ENCODE results near the gene GC. TPM values are rescaled to one million over a fixed set of nuclear protein-coding genes. Genes with fewer than 3 reads are reported as not detected.

The GC gene
- total and polyA plus RNA-seq, 9 of the 15 experiments (the other 6 are each of a cell fraction or from before 2014, with no cell fraction given) = 0.44 TPM; not detected in 8

DNA sequence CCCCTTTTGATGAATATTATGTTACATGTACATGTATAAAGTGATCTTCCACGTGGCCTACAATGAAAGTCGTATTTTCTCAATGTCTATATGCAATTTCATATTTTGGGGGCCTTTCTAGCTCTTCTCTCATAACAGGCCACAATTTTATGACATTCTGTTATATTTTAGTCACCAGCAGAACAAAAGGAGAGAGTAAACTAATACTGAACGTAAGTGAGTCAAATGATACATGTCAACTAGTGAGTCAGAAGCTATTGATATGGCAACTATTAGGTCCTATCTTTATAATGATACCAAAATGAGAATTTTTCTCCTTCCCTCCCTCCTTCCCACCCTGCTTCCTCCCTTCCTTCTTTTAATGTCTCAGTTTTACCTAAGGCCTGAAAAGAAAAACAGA, 14.4 kb downstream of the GC start (continued):
- TF ChIP-seq, protein P1, sequence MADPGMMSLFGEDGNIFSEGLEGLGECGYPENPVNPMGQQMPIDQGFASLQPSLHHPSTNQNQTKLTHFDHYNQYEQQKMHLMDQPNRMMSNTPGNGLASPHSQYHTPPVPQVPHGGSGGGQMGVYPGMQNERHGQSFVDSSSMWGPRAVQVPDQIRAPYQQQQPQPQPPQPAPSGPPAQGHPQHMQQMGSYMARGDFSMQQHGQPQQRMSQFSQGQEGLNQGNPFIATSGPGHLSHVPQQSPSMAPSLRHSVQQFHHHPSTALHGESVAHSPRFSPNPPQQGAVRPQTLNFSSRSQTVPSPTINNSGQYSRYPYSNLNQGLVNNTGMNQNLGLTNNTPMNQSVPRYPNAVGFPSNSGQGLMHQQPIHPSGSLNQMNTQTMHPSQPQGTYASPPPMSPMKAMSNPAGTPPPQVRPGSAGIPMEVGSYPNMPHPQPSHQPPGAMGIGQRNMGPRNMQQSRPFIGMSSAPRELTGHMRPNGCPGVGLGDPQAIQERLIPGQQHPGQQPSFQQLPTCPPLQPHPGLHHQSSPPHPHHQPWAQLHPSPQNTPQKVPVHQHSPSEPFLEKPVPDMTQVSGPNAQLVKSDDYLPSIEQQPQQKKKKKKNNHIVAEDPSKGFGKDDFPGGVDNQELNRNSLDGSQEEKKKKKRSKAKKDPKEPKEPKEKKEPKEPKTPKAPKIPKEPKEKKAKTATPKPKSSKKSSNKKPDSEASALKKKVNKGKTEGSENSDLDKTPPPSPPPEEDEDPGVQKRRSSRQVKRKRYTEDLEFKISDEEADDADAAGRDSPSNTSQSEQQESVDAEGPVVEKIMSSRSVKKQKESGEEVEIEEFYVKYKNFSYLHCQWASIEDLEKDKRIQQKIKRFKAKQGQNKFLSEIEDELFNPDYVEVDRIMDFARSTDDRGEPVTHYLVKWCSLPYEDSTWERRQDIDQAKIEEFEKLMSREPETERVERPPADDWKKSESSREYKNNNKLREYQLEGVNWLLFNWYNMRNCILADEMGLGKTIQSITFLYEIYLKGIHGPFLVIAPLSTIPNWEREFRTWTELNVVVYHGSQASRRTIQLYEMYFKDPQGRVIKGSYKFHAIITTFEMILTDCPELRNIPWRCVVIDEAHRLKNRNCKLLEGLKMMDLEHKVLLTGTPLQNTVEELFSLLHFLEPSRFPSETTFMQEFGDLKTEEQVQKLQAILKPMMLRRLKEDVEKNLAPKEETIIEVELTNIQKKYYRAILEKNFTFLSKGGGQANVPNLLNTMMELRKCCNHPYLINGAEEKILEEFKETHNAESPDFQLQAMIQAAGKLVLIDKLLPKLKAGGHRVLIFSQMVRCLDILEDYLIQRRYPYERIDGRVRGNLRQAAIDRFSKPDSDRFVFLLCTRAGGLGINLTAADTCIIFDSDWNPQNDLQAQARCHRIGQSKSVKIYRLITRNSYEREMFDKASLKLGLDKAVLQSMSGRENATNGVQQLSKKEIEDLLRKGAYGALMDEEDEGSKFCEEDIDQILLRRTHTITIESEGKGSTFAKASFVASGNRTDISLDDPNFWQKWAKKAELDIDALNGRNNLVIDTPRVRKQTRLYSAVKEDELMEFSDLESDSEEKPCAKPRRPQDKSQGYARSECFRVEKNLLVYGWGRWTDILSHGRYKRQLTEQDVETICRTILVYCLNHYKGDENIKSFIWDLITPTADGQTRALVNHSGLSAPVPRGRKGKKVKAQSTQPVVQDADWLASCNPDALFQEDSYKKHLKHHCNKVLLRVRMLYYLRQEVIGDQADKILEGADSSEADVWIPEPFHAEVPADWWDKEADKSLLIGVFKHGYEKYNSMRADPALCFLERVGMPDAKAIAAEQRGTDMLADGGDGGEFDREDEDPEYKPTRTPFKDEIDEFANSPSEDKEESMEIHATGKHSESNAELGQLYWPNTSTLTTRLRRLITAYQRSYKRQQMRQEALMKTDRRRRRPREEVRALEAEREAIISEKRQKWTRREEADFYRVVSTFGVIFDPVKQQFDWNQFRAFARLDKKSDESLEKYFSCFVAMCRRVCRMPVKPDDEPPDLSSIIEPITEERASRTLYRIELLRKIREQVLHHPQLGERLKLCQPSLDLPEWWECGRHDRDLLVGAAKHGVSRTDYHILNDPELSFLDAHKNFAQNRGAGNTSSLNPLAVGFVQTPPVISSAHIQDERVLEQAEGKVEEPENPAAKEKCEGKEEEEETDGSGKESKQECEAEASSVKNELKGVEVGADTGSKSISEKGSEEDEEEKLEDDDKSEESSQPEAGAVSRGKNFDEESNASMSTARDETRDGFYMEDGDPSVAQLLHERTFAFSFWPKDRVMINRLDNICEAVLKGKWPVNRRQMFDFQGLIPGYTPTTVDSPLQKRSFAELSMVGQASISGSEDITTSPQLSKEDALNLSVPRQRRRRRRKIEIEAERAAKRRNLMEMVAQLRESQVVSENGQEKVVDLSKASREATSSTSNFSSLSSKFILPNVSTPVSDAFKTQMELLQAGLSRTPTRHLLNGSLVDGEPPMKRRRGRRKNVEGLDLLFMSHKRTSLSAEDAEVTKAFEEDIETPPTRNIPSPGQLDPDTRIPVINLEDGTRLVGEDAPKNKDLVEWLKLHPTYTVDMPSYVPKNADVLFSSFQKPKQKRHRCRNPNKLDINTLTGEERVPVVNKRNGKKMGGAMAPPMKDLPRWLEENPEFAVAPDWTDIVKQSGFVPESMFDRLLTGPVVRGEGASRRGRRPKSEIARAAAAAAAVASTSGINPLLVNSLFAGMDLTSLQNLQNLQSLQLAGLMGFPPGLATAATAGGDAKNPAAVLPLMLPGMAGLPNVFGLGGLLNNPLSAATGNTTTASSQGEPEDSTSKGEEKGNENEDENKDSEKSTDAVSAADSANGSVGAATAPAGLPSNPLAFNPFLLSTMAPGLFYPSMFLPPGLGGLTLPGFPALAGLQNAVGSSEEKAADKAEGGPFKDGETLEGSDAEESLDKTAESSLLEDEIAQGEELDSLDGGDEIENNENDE (IDR thresholded peaks at IDR 0.05; ENCODE audit: low read depth, low read length) = no peak

All from K562 (cell line).